Peyer's patch (tissue), 4 donors: Measurements from ENCODE around the gene ABCA2.
A peak's percentile ranks its signal among the peaks of the same experiment; 100 is the strongest.
"Not testable (repeated sequence)": the region's sequence is repeated elsewhere in the genome, so short reads cannot be mapped to it uniquely, and the experiment has no call there.

ENCODE experiments used
- POLR2A ChIP-seq, 2 donors: fragments of 450-650 bp; IDR thresholded peaks; one replicate each; pipeline ENCODE4 v1.5.1; 2017; ENCODE audit warnings: antibody characterized with exemption in 2 of 2, mild to moderate bottlenecking in 2 of 2, moderate library complexity in 2 of 2
- TF ChIP-seq, protein P1 (sequence below), 6 experiments: fragments of 450-650 bp in 4 of 6; fragments of 200-600 bp in 2 of 6; sonication (generic) in 1 of 6; IDR thresholded peaks; one replicate each; pipeline ENCODE4 v1.5.1; 2017 to 2019; ENCODE audit warnings: antibody characterized with exemption in 6 of 6, mild to moderate bottlenecking in 3 of 6, moderate library complexity in 1 of 6

DNA sequence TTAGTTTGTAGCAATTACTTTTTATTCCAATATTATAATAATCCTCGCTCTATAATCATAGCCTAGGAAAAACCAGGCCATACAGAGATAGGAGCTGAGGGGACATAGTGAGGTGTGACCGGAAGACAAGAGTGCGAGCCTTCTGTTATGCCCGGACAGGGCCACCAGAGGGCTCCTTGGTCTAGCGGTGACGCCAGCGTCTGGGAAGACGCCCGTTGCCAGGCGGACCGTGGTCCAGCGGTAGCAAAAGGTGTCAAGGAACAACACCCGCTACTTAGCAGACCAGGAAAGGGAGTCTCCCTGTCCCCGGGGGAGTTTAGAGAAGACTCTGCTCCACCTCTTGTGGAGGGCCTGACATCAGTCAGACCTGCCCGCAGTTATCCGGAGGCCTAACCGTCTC, 23.8 kb downstream of the ABCA2 start:
- TF ChIP-seq, protein P1, sequence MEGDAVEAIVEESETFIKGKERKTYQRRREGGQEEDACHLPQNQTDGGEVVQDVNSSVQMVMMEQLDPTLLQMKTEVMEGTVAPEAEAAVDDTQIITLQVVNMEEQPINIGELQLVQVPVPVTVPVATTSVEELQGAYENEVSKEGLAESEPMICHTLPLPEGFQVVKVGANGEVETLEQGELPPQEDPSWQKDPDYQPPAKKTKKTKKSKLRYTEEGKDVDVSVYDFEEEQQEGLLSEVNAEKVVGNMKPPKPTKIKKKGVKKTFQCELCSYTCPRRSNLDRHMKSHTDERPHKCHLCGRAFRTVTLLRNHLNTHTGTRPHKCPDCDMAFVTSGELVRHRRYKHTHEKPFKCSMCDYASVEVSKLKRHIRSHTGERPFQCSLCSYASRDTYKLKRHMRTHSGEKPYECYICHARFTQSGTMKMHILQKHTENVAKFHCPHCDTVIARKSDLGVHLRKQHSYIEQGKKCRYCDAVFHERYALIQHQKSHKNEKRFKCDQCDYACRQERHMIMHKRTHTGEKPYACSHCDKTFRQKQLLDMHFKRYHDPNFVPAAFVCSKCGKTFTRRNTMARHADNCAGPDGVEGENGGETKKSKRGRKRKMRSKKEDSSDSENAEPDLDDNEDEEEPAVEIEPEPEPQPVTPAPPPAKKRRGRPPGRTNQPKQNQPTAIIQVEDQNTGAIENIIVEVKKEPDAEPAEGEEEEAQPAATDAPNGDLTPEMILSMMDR (IDR thresholded peaks at IDR 0.05): peak in 5 of 6 experiments; percentile 13 to 67 (median 52)
- not testable (repeated sequence) for TF ChIP-seq POLR2A (IDR thresholded peaks at IDR 0.05)
